HG03575 (cell line): ENCODE measurements around the gene CXCL6.

ENCODE experiments used
- ATAC-seq: cut with Tn5 transposase; IDR thresholded peaks from one replicate; pipeline ENCODE4 v1.9.1; 2021; ENCODE audit not compliant: unreplicated experiment, insufficient number of reproducible peaks, low FRiP score; ENCODE audit errors: extremely low read depth

CXCL6 gene

DNA sequence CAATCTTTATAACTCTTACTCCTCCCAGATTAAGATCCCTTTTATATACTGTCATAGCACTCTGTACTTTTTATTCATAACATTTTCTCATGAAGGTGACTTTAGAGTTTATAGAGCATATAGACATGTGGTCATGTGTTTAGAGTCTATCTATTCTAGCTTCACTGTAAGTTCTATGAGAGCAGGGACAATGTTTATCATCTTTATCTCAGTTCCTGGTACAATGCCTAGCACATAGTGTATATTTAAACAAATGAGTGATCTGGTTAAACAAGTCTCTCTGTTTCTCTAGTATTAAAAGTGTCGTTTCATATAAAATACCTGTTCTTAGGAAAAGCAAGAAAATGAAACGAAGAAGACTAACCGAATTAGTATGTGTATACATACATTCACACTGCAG is 3.2 kb downstream of the CXCL6 start:
- ATAC-seq: no peak

DNA sequence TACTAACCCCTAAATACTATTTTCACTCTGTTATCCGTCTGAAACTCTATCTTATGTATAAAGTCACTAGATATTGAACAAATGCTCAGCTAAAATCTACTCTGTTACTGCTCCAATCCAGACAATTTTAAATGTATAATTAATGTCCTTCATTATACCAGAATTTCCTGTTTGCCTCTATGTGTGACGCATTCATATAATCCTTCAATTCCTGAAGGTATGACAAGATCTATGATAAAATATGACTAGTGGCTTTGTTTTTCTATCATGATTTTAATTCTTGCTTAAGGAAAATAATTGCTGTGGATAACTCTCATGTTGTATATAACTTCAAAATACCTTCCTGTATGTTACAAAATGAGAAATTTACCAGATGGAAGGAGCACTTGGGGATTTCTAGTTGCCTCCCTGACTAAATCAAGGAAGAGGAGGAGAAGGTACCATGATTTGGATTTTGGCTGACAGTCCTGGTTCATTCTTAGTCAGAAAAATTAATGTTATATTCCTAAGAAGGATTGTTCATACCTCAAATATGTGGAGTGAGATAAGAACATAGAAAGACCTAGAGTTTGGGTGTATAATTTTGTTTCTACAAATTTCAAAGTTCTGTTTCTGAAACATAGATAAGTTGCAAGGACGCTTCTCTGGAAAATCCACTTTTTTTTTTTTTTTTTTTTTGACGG is 4.9 kb downstream of the CXCL6 start:
- no peak for ATAC-seq

DNA sequence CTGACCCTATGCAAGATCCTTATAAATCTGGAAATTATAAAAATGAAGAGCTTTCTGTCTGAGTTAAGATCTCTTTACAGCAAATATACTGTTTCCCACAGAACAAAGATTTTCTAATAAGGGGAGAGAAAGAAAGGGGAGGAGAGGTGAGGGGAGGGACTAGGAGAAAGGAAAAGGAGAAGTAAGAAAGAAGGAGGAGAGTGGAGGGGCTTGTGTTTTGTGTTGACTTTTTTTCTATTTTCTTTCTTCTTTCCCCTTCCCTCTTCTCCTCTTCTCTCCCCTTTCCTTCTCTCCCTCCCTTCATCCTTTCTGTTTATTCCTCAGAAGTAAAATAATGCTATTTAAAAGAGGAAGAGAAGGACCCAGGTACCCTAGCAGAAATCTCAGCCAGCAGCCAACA is 6.2 kb downstream of the CXCL6 start:
- ATAC-seq: no peak

DNA sequence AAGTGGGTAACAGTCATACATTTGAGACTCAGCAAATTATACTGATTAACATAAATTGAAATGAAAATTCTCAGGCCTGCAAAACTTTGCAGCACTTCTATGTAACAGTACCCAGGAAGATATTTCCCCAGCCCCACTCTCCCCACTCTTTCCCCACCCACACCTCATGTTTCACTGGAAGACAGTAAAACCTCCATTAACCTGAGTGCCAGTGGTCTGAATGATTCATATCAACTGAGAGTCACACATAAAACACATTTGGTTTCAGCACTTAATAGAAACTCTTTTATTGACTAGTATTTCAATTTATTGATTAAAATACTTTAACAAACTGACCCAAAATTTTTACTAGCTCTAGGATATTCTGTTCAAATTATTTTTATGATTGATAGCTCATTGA is 6.9 kb downstream of the CXCL6 start:
- no peak for ATAC-seq

DNA sequence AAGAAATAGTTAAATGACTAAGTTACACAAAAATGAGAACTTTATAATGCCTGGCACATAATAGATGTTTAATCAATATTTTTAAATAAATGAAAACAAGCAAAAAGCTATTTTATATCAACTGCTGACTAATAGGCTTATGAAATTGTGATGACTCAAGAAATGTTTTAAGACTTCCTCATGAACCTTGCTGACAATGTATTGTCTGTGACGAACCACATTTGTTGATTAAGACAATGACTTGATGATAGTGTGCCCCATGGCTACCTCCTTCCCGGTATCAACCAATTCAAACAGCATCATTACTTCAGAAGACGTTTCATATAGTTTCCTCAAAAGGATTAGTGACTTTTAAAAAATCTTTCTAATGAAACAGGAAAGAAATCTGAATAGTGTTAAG is 7.9 kb downstream of the CXCL6 start:
- ATAC-seq: no peak

DNA sequence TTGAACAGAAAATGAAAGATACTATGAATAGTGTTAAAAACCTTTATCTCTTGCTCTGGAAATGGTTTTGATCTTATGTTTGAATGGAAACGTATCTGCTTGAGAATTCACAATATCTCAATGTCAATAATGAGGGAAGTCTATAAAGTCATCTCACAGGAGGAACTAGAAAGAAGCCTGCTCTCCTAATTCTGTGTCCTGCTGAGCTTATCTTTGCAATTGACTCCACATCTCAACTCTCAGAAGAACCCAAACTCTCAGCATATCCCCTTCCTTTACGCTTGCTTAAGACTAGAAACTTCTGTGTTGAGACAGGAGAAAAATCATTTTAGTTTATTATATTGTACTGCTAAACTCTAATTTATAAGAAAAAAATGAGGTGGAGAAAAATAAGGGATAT is 8.3 kb downstream of the CXCL6 start:
- ATAC-seq: no peak

DNA sequence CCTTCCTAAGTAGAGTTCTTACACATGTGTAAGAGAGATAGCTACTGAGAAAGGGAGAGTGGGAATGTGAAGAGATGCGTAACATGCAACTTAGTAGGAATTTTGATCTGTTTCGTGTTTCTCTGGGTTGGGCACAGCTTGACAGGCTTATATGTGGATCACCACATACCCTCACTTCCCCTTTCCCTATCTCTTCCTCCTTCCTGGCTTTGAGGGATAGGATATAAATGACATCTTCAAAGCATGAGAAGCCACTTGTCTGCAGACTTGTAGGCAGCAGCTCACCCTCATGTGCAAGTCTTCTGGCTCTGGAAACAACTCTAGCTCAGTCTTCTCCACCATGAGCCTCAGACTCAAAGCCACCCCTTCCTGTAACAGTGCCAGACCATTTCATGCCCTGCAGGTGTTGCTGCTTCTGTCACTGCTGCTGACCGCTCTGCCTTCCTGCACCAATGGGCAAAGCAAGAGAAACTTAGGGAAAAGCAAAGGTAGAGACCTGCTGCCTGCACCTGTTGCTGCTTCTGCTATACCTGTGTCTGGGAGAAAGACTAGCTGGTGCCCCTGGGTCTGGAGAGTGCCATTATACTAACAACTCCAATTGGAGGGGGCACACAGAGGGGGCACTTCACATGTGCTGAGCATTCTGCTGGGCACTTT is 11.2 kb downstream of the CXCL6 start:
- no peak for ATAC-seq

DNA sequence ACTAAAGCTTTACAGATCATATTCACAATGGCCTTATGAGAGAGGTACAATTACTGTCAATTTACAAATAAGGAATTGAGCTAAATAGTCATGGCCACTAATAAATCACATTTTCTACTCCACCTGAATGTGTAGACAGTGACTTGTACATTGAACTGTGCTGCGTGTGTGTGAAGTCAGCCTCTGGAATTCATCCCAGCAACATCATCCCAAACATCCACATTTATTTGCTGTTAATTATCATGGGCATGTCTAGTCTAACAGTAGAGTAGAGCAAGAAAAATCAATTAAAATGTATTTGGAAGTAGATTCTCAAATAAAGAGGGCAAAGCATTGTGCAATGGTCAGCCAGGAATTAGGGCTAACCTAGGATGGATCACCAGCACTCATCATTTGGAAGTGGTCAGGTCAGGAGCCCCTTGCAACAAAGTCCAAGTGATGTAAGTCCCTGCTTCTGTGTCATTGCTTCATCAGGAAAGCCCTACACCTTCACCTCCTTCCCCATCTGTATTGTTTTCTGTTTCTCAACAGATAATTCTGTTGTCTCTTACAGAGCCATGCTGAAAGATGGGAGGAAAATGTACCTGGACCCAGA is 11.8 kb downstream of the CXCL6 start:
- ATAC-seq: no peak

DNA sequence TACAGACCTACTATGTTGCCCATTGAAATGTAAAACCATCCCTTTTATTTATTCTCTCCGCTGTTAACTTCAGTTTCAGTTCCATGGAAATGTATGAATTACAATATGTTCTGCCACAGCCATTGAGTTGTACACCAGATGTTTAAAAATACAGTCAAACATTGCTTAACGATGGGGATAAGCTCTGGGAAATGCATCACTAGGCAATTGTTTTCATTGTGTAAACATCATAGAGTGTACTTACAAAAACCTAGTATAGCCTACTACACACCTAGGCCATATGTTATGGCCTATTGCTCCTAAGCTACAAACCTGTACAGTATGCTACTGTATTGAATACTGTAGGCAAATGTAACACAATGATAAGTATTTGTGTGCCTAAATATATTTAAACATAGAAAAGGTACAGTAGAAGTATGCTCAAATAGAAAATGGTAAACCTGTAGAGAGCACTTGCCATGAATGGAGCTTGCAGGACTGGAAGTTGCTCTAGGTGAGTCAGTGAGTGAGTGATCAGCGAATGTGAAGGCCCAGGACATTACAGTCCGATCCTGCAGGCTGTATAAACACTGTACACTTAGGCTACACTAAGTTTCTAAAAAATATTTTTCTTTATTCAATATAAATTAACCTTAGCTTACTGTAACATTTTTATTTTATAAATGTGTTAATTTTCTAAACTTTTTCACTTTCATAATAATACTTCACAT is 13.9 kb downstream of the CXCL6 start:
- ATAC-seq: no peak

DNA sequence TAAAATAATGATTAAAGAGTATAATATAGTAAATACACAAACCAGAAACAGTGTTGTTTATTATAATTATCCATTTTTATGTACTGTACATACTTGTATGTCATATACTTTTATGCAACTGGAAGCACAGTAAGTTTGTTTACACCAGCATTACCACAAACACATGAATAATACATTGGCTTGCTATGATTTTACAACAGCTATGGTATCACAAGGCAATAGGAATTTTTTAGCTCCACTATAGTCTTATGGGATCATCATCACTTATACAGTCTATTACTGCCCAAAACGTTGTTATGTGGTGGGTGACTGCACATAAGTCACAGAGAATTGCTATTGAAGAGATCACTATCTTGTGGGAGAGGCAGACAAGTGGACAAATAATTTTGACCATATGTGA is 14.8 kb downstream of the CXCL6 start:
- no peak for ATAC-seq

DNA sequence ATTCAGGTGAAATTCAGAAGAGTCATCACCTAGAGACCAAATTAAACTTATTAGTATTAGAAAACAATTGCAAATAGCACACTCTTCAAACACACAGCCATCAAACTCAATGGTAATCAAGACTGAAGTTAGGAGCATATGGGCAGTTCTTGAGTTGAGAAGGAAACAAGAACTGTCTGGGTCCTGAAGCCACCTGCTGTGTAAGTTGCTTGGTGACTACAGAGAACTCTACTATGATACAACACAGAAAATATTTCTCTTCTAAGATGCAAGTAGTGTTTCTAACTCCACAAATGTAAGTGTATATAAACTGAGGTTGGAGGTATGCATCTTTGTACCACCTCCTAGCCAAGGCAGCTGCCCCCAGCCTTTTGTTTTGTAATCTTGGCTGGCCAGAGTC is 16.3 kb downstream of the CXCL6 start:
- no peak for ATAC-seq

DNA sequence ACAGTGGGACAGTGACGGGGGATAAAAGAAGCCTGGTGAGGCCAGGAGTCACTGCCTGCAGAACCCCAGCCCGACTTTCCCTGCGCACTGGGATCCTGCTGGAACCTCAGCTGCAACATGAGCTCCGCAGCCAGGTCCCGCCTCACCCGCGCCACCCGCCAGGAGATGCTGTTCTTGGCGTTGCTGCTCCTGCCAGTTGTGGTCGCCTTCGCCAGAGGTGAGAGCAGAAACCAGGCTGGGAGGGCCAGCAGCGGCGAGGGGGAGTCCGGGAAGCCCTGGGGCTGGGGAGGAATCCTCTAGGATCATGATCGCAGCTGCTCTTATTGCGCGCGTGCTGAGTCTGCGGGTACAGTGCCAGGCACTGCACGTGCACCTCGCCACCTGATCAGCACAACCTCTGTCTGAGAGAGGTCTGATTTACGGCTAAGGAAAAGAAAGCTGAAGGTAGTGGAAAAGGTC is 16.8 kb downstream of the CXCL6 start, which contains the start of gene PF4V1:
Gene PF4V1 (plus strand): TSS at position 51 of the 459 bp plus-strand sequence. CDS start 67 bp downstream, at position 118.
- ATAC-seq: no peak

DNA sequence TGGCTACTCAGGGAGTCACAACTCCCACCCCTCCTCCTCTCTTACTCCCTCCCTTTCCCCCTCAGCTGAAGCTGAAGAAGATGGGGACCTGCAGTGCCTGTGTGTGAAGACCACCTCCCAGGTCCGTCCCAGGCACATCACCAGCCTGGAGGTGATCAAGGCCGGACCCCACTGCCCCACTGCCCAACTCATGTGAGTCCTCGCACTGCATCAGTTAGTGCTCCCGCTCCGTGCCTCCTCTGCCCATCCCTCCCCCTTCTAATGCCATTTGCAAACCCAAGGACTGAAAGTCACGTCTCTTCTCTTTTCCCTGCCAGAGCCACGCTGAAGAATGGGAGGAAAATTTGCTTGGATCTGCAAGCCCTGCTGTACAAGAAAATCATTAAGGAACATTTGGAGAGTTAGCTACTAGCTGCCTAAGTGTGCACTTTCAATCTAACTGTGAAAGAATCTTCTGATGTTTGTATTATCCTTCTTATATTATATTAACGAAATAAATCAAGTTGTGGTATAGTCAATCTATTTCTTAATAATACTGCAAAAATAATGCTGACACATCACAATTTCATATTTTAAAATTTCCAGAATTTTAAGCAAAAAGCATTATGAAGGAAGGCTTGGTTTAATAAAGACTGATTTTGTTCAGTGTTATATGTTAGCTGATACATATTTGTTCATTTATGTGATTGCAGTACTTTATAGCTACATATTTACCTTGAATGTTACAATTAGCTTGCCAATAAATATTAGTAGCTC is 17.4 kb downstream of the CXCL6 start:
- ATAC-seq: no peak

DNA sequence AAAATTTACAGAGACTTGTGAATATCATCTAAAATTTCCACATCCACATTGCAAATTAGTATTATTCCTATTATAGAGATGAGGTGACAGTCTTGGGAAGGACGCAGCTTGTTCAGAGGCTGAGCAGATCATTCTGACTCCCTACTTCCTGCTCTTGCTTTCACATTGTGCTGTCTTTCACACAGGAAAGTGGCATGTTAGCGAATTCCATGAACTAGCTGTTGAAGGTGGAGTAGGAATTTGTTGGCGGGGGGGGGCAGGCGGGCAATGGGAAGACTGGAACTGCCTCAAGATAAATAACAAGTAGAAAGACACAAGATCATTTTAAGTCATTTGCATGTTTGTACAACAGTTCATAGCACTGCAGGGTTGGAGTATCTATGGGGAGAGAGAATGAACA is 18.9 kb downstream of the CXCL6 start:
- ATAC-seq: no peak

DNA sequence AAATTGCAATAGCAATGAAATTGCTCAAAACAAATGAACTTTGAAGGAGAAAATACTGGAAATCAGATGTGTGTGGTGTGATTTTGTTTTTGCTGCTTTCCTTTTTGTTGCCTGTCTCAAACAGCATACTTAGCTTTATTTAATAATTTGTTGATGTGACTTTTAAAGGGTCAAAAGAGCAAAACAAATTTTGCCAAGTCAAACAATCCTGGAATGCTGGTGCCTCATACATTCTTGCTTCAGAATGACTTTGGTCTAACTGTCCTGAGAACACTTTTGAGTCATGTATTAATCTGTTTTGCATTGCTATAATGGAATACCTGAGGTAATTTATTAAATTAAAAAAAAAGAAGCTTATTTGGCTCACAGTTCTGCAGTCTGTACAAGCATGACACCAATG is 20.0 kb downstream of the CXCL6 start:
- no peak for ATAC-seq

DNA sequence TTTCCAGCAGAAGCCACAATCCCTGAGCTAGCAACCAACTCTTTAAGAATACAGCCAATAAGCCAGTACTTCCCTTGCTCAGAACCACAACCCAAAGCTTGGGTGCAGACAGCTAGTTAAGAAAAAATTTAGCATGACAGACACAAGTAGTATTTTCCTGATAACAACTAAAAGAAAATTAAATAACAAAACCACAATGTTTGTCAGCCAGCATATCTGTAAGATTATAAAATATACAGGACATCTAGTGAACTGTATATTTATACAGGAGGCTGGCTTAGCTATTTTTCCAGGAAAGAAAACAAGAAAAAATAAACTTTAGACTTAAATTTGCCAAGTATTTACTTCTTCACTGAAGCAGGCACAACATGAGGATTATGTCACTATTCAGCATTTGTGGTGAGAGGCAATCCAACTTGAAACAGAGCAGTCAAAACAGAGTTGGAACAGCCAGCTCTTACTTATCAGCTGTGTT is 23.2 kb downstream of the CXCL6 start:
- ATAC-seq: no peak

DNA sequence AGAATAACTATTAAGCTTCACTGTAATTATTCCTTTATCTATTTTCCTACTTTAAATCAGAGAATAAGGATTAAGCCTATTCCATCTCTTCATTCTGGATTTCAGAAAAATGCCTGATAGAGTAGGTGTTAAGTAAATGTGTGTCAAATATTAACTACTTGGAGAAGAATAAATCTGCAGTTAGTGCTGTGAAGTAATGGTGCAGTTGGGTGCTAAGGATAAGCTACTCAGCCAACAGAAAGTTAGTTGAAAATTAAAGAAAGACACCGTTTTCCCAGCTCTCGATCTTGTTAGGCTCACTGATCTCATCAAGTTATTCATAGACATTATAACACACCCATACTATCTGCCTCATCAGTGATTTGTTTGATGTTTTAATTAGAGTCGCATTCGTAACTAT is 23.7 kb downstream of the CXCL6 start:
- no peak for ATAC-seq

DNA sequence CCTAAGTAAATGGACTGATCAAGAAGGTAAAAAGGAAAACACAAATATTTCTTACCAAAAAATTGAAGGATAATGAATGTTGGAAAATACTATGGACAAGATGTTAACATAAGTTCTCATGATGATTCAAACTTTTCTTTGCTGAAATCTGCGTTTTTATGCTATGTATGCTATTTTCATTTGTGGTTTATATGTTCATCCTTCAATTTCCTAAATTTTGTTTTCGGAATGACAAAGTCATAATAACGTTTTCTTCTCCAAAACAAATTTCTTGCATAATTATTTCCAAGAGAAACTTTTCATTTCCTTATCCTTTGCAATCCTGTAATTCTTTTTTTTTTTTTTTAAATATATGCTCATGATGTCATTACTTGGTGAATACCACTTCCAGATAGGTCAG is 24.4 kb downstream of the CXCL6 start:
- no peak for ATAC-seq

DNA sequence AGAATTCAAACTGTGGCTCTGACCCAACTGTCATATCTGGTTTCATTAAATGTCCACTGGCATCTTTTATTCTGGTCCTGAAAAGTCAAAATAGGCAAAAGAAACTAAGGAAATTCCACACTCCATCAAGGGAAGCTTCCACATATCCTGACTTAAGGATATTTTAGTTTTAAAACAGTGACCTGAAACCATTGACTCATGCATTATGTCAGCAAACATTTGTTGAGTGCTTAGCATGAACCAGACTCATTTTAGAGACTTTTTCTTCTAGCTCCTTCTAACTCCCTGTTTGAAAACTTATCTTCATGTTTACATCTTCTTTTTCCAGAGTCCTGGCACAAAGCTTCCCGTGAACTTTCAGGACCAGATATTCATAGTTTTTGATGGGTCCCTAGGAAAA is 25.8 kb downstream of the CXCL6 start:
- no peak for ATAC-seq
